ENCODE results near the gene DXO.

The DXO gene

GRCh38 chr6:31922942-31923341, 49.0 kb downstream of the DXO start:
- peak; percentile 15 for DNase-seq

- DNase-seq, result no peak
Measured at GRCh38 chr6:31920811-31921210, 51.1 kb downstream of the DXO start.

Measured in activated naive CD4-positive, alpha-beta T cell treated with Interleukin-2 at 50 U/mL for 16 hours (primary cell).